Neural cell (in vitro differentiated cells): ENCODE measurements around the gene STK32B. TPM values are rescaled to one million over a fixed set of nuclear protein-coding genes. Genes with fewer than 3 reads are reported as not detected.
"Not testable (repeated sequence)": the region's sequence is repeated elsewhere in the genome, so short reads cannot be mapped to it uniquely, and the experiment has no call there.

Experiments used
- H2AFZ ChIP-seq: fragments of 200-600, 300-800 bp; sonication (generic), shearing (Covaris generic); 2 replicates; pipeline ENCODE4 v1.6.0; 2014; ENCODE audit warnings: low read depth, mild to moderate bottlenecking, antibody characterized with exemption, low read length, moderate library complexity
- H3F3A ChIP-seq: fragments of 200-600 bp; shearing (Covaris generic); 2 replicates; pipeline ENCODE4 v1.6.1; 2016; ENCODE audit warnings: mild to moderate bottlenecking, moderate library complexity, mixed read lengths, antibody characterized with exemption, low read length; ENCODE audit not compliant: insufficient read depth, poor library complexity, severe bottlenecking
- H3K27ac ChIP-seq: fragments of 200-600, 300-800 bp; sonication (generic), shearing (Covaris generic); 2 replicates; pipeline ENCODE4 v1.5.1; 2014; ENCODE audit warnings: mild to moderate bottlenecking, low read length, moderate library complexity
- H3K27me3 ChIP-seq: fragments of 300-800, 200-600 bp; sonication (generic), shearing (Covaris generic); 2 replicates; pipeline ENCODE4 v1.6.0; 2014; ENCODE audit warnings: mild to moderate bottlenecking, low read depth, low read length, moderate library complexity; ENCODE audit not compliant: insufficient read depth
- H3K36me3 ChIP-seq: fragments of 300-800, 200-600 bp; sonication (generic), shearing (Covaris generic); 2 replicates; pipeline ENCODE4 v1.5.1; 2014; ENCODE audit warnings: mild to moderate bottlenecking, antibody characterized with exemption, low read length, moderate library complexity; ENCODE audit not compliant: insufficient read depth
- H3K4me2 ChIP-seq: fragments of 300-800, 200-600 bp; sonication (generic), shearing (Covaris generic); 2 replicates; pipeline ENCODE4 v1.6.0; 2014; ENCODE audit warnings: mild to moderate bottlenecking, low read length
- H3K4me3 ChIP-seq: fragments of 300-800, 200-600 bp; sonication (generic), shearing (Covaris generic); 2 replicates; pipeline ENCODE4 v1.5.1; 2014; ENCODE audit warnings: mild to moderate bottlenecking, low read length, moderate library complexity
- H3K79me2 ChIP-seq: fragments of 200-600 bp; shearing (Covaris generic); replicated peaks from 2 replicates; pipeline ENCODE4 v1.6.0; 2014; ENCODE audit warnings: mild to moderate bottlenecking, low read length, moderate library complexity; ENCODE audit not compliant: insufficient read depth
- H3K9ac ChIP-seq: fragments of 300-800, 200-600 bp; sonication (generic), shearing (Covaris generic); 2 replicates; pipeline ENCODE4 v1.6.1; 2016; ENCODE audit warnings: mild to moderate bottlenecking, low read length, mixed read lengths
- H3K9me2 ChIP-seq: fragments of 200-600 bp; shearing (Covaris generic); 2 replicates; pipeline ENCODE4 v1.6.1; 2016; ENCODE audit warnings: mild to moderate bottlenecking, low read length, mixed read lengths; ENCODE audit not compliant: insufficient read depth
- H3K9me3 ChIP-seq: fragments of 200-600, 300-800 bp; sonication (generic), shearing (Covaris generic); 2 replicates; pipeline ENCODE4 v1.6.1; 2016; ENCODE audit warnings: mild to moderate bottlenecking, mixed run types, low read length, moderate library complexity, mixed read lengths
- H4K20me1 ChIP-seq: fragments of 200-600 bp; shearing (Covaris generic); 2 replicates; pipeline ENCODE4 v1.6.1; 2016; ENCODE audit warnings: mild to moderate bottlenecking, mixed run types; ENCODE audit not compliant: insufficient read depth
- CTCF ChIP-seq: fragments of 450-650 bp; IDR thresholded peaks from 2 replicates; pipeline ENCODE4 v1.5.1; 2014; ENCODE audit warnings: antibody characterized with exemption, mild to moderate bottlenecking, moderate library complexity; ENCODE audit not compliant: poor library complexity, severe bottlenecking
- EP300 ChIP-seq: fragments of 450-650 bp; conservative IDR thresholded peaks from 2 replicates; pipeline ENCODE4 v1.6.1; 2014; ENCODE audit warnings: antibody characterized with exemption, mild to moderate bottlenecking, moderate library complexity; ENCODE audit not compliant: poor library complexity, severe bottlenecking
- EZH2 ChIP-seq: fragments of 200-600, 300-800 bp; shearing (Covaris generic), sonication (generic); IDR thresholded peaks from 2 replicates; pipeline ENCODE4 v1.6.1; 2014; ENCODE audit warnings: antibody characterized with exemption, low read length, borderline replicate concordance, mild to moderate bottlenecking; ENCODE audit not compliant: insufficient read depth, poor library complexity, severe bottlenecking
- MXI1 ChIP-seq: fragments of 450-650 bp; conservative IDR thresholded peaks from 2 replicates; pipeline ENCODE4 v1.6.1; 2014; ENCODE audit warnings: antibody characterized with exemption, mild to moderate bottlenecking; ENCODE audit not compliant: poor library complexity, severe bottlenecking
- POLR2AphosphoS5 ChIP-seq: IDR thresholded peaks from 2 replicates; pipeline ENCODE4 v1.6.1; 2012
- RAD21 ChIP-seq: fragments of 450-650 bp; conservative IDR thresholded peaks from 2 replicates; pipeline ENCODE4 v1.6.1; 2014; ENCODE audit warnings: antibody characterized with exemption, mild to moderate bottlenecking, moderate library complexity
- REST ChIP-seq: IDR thresholded peaks from 2 replicates; pipeline ENCODE4 v1.6.1; 2012; ENCODE audit warnings: borderline replicate concordance
- SMC3 ChIP-seq: fragments of 450-650 bp; conservative IDR thresholded peaks from 2 replicates; pipeline ENCODE4 v1.6.1; 2014; ENCODE audit warnings: antibody characterized with exemption, mild to moderate bottlenecking, moderate library complexity; ENCODE audit not compliant: poor library complexity
- TAF1 ChIP-seq: IDR thresholded peaks from 2 replicates; pipeline ENCODE4 v1.6.1; 2012; ENCODE audit warnings: low read depth
- polyA plus RNA-seq: library from polyadenylated mRNA; depleted of rRNA; stranded (reverse); fragments of >200 nt; gene quantifications from 2 replicates; pipeline ENCODE4 v1.2.3, GENCODE V29; 2014

The STK32B gene
- polyA plus RNA-seq, 1 donor from 2014 or later, result 42.8 TPM

GRCh38 chr4:5055411-5055810 lies 4.1 kb downstream of the STK32B start:
- Histone ChIP-seq H3F3A (no peaks in the 10 kb centered on the region), H3K36me3 (no peaks in the 10 kb centered on the region), H4K20me1 (no peaks in the 10 kb centered on the region), H3K4me2 (no peak overlapping the region), H2AFZ (no peak overlapping the region), H3K9me3 (no peaks in the 10 kb centered on the region), H3K9ac (no peak overlapping the region), H3K79me2 (no peaks in the 10 kb centered on the region), H3K27ac (no peak overlapping the region), H3K9me2 (no peaks in the 10 kb centered on the region), H3K4me3 (no peak overlapping the region), H3K27me3 (no peaks in the 10 kb centered on the region)
- TF ChIP-seq CTCF, result no peak
- TF ChIP-seq TAF1, result no peak
- no peak for TF ChIP-seq EZH2
- TF ChIP-seq EP300, result no peak
- TF ChIP-seq RAD21, result no peak
- TF ChIP-seq REST, result no peak
- TF ChIP-seq POLR2AphosphoS5, result no peak
- TF ChIP-seq MXI1, result no peak

- H3F3A ChIP-seq, result no peaks in the 10 kb centered on the region
- no peak overlapping the region for H3K27ac ChIP-seq
- no peaks in the 10 kb centered on the region for H3K36me3 ChIP-seq
- H3K9ac ChIP-seq, result no peak overlapping the region
- TF ChIP-seq MXI1 (no peak), POLR2AphosphoS5 (no peak), REST (no peak), EP300 (no peak), TAF1 (no peak), SMC3 (no peak), EZH2 (no peak), RAD21 (no peak), CTCF (no peak)
- no peaks in the 10 kb centered on the region for H3K9me3 ChIP-seq
- no peaks in the 10 kb centered on the region for H3K9me2 ChIP-seq
- no peaks in the 10 kb centered on the region for H3K27me3 ChIP-seq
- no peak overlapping the region for H3K4me2 ChIP-seq
- H3K79me2 ChIP-seq, result no peaks in the 10 kb centered on the region
- H3K4me3 ChIP-seq, result no peak overlapping the region
- H4K20me1 ChIP-seq, result no peaks in the 10 kb centered on the region
- H2AFZ ChIP-seq, result no peak overlapping the region
Observed at GRCh38 chr4:5066101-5066500, 14.8 kb downstream of the STK32B start.

- not testable (repeated sequence) for H2AFZ ChIP-seq, H3K9ac ChIP-seq, H3K9me3 ChIP-seq, H3K36me3 ChIP-seq, H3F3A ChIP-seq, H3K4me3 ChIP-seq, H3K27ac ChIP-seq, H3K79me2 ChIP-seq, H4K20me1 ChIP-seq, H3K9me2 ChIP-seq, H3K27me3 ChIP-seq, H3K4me2 ChIP-seq
Observed at GRCh38 chr4:5066968-5067367, 15.7 kb downstream of the STK32B start.
